22Rv1 (cell line): Measurements from ENCODE around the gene SUPT4H1.

Source experiments
- H3K27ac ChIP-seq: fragments of 450-650 bp; 2 replicates; pipeline ENCODE4 v1.5.1; 2017
- CTCF ChIP-seq: fragments of 450-650 bp; IDR thresholded peaks from 2 replicates; pipeline ENCODE4 v1.5.1; 2017; ENCODE audit warnings: mild to moderate bottlenecking
- ZFX ChIP-seq: fragments of 450-650 bp; IDR thresholded peaks from 2 replicates; pipeline ENCODE4 v1.6.1; 2017; ENCODE audit warnings: antibody characterized with exemption, borderline replicate concordance

Gene SUPT4H1

GRCh38 chr17:58317421-58318064 is 34.5 kb downstream of the SUPT4H1 start:
- peak overlapping the region; percentile 30 for H3K27ac ChIP-seq
- TF ChIP-seq ZFX: no peak
- TF ChIP-seq CTCF: peak; percentile 73

GRCh38 chr17:58316260-58316960 is 35.6 kb downstream of the SUPT4H1 start:
- no peak overlapping the region; the same call in 1 of the 2 replicates for H3K27ac ChIP-seq
- TF ChIP-seq CTCF (no peak), ZFX (no peak)

GRCh38 chr17:58315750-58316149 is 36.3 kb downstream of the SUPT4H1 start:
- TF ChIP-seq CTCF (no peak), ZFX (no peak)
- no peak overlapping the region for H3K27ac ChIP-seq

- no peak overlapping the region for H3K27ac ChIP-seq
- TF ChIP-seq CTCF (no peak), ZFX (no peak)
Measured at GRCh38 chr17:58315281-58315711, 36.7 kb downstream of the SUPT4H1 start.

- no peak for TF ChIP-seq CTCF
- no peak for TF ChIP-seq ZFX
- no peak overlapping the region for H3K27ac ChIP-seq
Measured at GRCh38 chr17:58314706-58315015, 37.3 kb downstream of the SUPT4H1 start.

GRCh38 chr17:58313815-58314705 is 37.9 kb downstream of the SUPT4H1 start:
- TF ChIP-seq CTCF (no peak), ZFX (no peak)
- H3K27ac ChIP-seq: no peak overlapping the region
